Measurements from ENCODE around the gene TFDP2. TPM values are rescaled to one million over a fixed set of nuclear protein-coding genes. Genes with fewer than 3 reads are reported as not detected.

The TFDP2 gene
- total RNA-seq, 2 experiments from 2014 or later, result 99.9 to 169 TPM

GRCh38 chr3:142117056-142117851 is 32.1 kb downstream of the TFDP2 start:
- Histone ChIP-seq H3K36me3 (ENCODE audit: insufficient read depth, low read length) (peaks cover 14% of the 10 kb centered on the region; the same call in 1 of the 2 replicates), H3K27ac (ENCODE audit: low read depth, low read length, poor library complexity, severe bottlenecking) (no peak overlapping the region), H3K4me2 (ENCODE audit: low read length) (peak overlapping the region; percentile 18; the same call in 1 of the 2 replicates), H2AFZ (ENCODE audit: low read length) (no peak overlapping the region), H3K4me3 (ENCODE audit: low read depth, low read length, poor library complexity, severe bottlenecking) (no peak overlapping the region), H3K9me3 (ENCODE audit: low read length) (peaks cover 8% of the 10 kb centered on the region; the same call in 1 of the 2 replicates), H3K79me2 (ENCODE audit: insufficient read depth, low read depth, low read length) (peaks cover 81% of the 10 kb centered on the region), H3K4me1 (ENCODE audit: insufficient read depth, low read length, poor library complexity, severe bottlenecking) (peaks cover 31% of the 10 kb centered on the region), H4K20me1 (ENCODE audit: insufficient read depth, low read length) (no peaks in the 10 kb centered on the region), H3K9me2 (ENCODE audit: insufficient read depth, low read length) (no peaks in the 10 kb centered on the region)
- BruUV-seq (replicated peaks), result no TSS peak
- DNase-seq (ENCODE audit: low spot score), result no peak
- TF ChIP-seq EZH2phosphoT487 (IDR thresholded peaks at IDR 0.05; ENCODE audit: borderline replicate concordance, low read depth, low read length) (no peak), CTCF (conservative IDR thresholded peaks at IDR 0.05; ENCODE audit: low read length) (no peak)
- ChIA-PET POLR2A (interaction anchor here (0.6 to 1.5 kb wide), 3 partner anchors 21 to 163 kb away, joined by 3 to 8 read pairs (median 3); no protein-coding TSS in a partner anchor), CTCF (ENCODE audit: unreplicated experiment) (no interaction called here)
- intact Hi-C loops (cut with micrococcal nuclease; ENCODE audit: unreplicated experiment), result no loop called here

GRCh38 chr3:142115867-142116668 is 33.3 kb downstream of the TFDP2 start:
- H4K20me1 ChIP-seq (ENCODE audit: insufficient read depth, low read length), result no peaks in the 10 kb centered on the region
- no peak overlapping the region for H3K4me3 ChIP-seq (ENCODE audit: low read depth, low read length, poor library complexity, severe bottlenecking)
- no peak for DNase-seq (ENCODE audit: low spot score)
- H3K79me2 ChIP-seq (ENCODE audit: insufficient read depth, low read depth, low read length), result peaks cover 79% of the 10 kb centered on the region
- BruUV-seq (replicated peaks), result no TSS peak
- intact Hi-C loops (cut with micrococcal nuclease; ENCODE audit: unreplicated experiment), result no loop called here
- no peak overlapping the region for H3K27ac ChIP-seq (ENCODE audit: low read depth, low read length, poor library complexity, severe bottlenecking)
- peaks cover 26% of the 10 kb centered on the region for H3K4me1 ChIP-seq (ENCODE audit: insufficient read depth, low read length, poor library complexity, severe bottlenecking)
- peaks cover 17% of the 10 kb centered on the region; the same call in 1 of the 2 replicates for H3K36me3 ChIP-seq (ENCODE audit: insufficient read depth, low read length)
- ChIA-PET CTCF (ENCODE audit: unreplicated experiment) (no interaction called here), POLR2A (interaction anchor here (0.6 kb wide), 1 partner anchor 39 kb away, joined by 4 read pairs; no protein-coding TSS in a partner anchor)
- H3K4me2 ChIP-seq (ENCODE audit: low read length), result no peak overlapping the region
- no peak for TF ChIP-seq EZH2phosphoT487 (IDR thresholded peaks at IDR 0.05; ENCODE audit: borderline replicate concordance, low read depth, low read length)
- H3K9me3 ChIP-seq (ENCODE audit: low read length), result peaks cover 12% of the 10 kb centered on the region; the same call in 1 of the 2 replicates
- H2AFZ ChIP-seq (ENCODE audit: low read length), result no peak overlapping the region
- H3K9me2 ChIP-seq (ENCODE audit: insufficient read depth, low read length), result no peaks in the 10 kb centered on the region

- Histone ChIP-seq H3K79me2 (ENCODE audit: insufficient read depth, low read depth, low read length) (peaks cover 67% of the 10 kb centered on the region; the same call in 1 of the 2 replicates), H3K27ac (ENCODE audit: low read depth, low read length, poor library complexity, severe bottlenecking) (no peak overlapping the region), H3K9me3 (ENCODE audit: low read length) (peaks cover 5% of the 10 kb centered on the region; the same call in 1 of the 2 replicates), H3K36me3 (ENCODE audit: insufficient read depth, low read length) (peaks cover 8% of the 10 kb centered on the region; the same call in 1 of the 2 replicates), H3K4me3 (ENCODE audit: low read depth, low read length, poor library complexity, severe bottlenecking) (no peak overlapping the region), H3K4me2 (ENCODE audit: low read length) (no peak overlapping the region), H2AFZ (ENCODE audit: low read length) (no peak overlapping the region; the same call in 1 of the 2 replicates), H3K9me2 (ENCODE audit: insufficient read depth, low read length) (no peaks in the 10 kb centered on the region), H3K4me1 (ENCODE audit: insufficient read depth, low read length, poor library complexity, severe bottlenecking) (peaks cover 31% of the 10 kb centered on the region), H4K20me1 (ENCODE audit: insufficient read depth, low read length) (no peaks in the 10 kb centered on the region)
- no TSS peak for BruUV-seq (replicated peaks)
- POLR2A ChIA-PET, result interaction anchor here (1.0 to 1.2 kb wide), 3 partner anchors 8 to 20 kb away, joined by 3 to 5 read pairs (median 5); no protein-coding TSS in a partner anchor
- intact Hi-C loops (cut with micrococcal nuclease; ENCODE audit: unreplicated experiment), result no loop called here
- no peak for DNase-seq (ENCODE audit: low spot score)
- TF ChIP-seq EZH2phosphoT487 (IDR thresholded peaks at IDR 0.05; ENCODE audit: borderline replicate concordance, low read depth, low read length) (no peak), CTCF (conservative IDR thresholded peaks at IDR 0.05; ENCODE audit: low read length) (no peak)
- CTCF ChIA-PET (ENCODE audit: unreplicated experiment), result no interaction called here
Measured at GRCh38 chr3:142112601-142113000, 36.7 kb downstream of the TFDP2 start.
